ENCODE data around the gene PRKCE.

The PRKCE gene

DNA sequence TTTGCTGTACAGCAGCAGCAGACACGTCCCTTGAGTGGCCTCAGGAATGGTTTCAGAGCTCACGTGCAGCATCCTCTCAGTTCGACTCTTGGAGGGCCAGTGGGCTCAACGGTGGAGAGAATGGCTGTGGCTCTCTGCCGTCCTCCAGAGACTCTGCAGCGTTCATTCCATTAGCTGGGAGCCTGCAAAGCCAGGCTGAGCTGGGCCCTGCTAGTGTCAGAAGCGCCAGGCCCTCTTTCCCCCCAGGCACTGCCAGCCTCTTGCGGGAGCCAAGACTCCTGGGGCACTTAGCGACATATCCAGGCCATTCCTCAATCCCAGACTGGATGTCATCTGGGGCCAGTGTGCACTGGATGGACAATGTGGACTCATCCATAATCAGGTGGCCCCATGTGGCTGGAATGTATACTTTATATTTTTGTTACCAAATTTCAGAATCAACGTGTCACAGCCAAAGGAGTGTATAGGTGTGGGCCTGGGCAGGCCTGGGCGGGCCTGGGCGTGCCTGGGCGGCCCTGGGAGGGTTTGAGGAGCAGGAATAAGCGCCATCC lies 520.6 kb downstream of the PRKCE start:
- Mint-ChIP-seq H3K27ac (no peak overlapping the region), H3K36me3 (ENCODE audit: low read depth) (no peaks in the 10 kb centered on the region), H3K27me3 (ENCODE audit: low read depth) (no peaks in the 10 kb centered on the region), H3K4me3 (no peak overlapping the region), H3K9me3 (no peaks in the 10 kb centered on the region), H3K4me1 (ENCODE audit: low read depth) (peaks cover 12% of the 10 kb centered on the region)
- no peak for DNase-seq (ENCODE audit: low spot score)

DNA sequence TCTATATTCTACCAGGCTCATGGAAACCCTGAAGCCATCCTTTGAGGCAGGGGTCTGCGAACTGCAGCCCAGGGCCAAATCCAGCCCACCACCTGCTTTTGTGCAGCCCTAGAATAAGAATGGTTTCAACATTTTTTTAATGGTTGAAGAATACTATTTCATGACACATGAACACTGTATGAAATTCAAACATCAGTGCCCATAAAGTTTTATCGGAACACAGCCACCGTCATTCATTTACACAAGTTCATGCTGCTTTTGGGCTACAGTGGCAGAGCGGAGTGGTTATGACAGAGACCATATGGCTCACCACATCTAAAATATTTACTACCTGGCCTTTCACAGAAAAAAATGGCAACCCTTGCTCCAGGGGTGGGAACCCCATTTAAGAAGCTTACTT lies 521.6 kb downstream of the PRKCE start:
- Mint-ChIP-seq H3K4me3 (no peak overlapping the region), H3K36me3 (ENCODE audit: low read depth) (no peaks in the 10 kb centered on the region), H3K27ac (no peak overlapping the region), H3K27me3 (ENCODE audit: low read depth) (no peaks in the 10 kb centered on the region), H3K9me3 (no peaks in the 10 kb centered on the region), H3K4me1 (ENCODE audit: low read depth) (peaks cover 17% of the 10 kb centered on the region)
- DNase-seq (ENCODE audit: low spot score), result no peak

DNA sequence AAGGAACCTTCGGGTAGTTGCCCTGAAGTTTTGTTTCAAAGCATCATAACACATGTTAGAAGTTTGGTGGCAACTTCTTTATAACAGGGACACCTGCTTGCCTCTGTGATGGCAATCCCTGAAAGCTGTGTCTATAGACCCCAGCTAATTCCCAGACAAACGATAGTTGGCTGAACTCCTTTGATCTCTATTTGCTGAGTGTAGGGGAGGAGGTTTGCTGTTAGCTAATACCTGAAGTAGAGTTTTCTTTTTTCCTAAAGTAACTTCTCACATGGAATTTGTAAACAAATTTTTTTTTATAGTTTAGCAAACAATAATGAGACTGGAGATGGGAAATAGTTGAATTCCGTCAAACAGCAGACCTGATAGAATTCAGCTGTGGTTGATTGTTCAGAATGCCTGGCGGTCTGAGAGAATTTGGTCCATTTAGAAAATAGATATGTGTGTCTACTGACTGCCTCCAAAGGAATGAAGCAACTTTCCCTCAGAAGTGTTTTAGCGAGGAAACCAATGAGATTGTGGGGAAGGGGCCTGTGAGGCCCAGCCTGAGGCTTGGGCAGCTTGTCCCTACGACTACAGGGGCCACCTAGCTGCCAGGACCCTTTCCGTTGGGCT lies 522.3 kb downstream of the PRKCE start:
- H3K27me3 Mint-ChIP-seq (ENCODE audit: low read depth), result no peaks in the 10 kb centered on the region
- H3K4me1 Mint-ChIP-seq (ENCODE audit: low read depth), result peaks cover 19% of the 10 kb centered on the region
- no peak overlapping the region for H3K27ac Mint-ChIP-seq
- no peaks in the 10 kb centered on the region for H3K9me3 Mint-ChIP-seq
- DNase-seq (ENCODE audit: low spot score), result no peak
- H3K4me3 Mint-ChIP-seq, result no peak overlapping the region
- H3K36me3 Mint-ChIP-seq (ENCODE audit: low read depth), result no peaks in the 10 kb centered on the region

DNA sequence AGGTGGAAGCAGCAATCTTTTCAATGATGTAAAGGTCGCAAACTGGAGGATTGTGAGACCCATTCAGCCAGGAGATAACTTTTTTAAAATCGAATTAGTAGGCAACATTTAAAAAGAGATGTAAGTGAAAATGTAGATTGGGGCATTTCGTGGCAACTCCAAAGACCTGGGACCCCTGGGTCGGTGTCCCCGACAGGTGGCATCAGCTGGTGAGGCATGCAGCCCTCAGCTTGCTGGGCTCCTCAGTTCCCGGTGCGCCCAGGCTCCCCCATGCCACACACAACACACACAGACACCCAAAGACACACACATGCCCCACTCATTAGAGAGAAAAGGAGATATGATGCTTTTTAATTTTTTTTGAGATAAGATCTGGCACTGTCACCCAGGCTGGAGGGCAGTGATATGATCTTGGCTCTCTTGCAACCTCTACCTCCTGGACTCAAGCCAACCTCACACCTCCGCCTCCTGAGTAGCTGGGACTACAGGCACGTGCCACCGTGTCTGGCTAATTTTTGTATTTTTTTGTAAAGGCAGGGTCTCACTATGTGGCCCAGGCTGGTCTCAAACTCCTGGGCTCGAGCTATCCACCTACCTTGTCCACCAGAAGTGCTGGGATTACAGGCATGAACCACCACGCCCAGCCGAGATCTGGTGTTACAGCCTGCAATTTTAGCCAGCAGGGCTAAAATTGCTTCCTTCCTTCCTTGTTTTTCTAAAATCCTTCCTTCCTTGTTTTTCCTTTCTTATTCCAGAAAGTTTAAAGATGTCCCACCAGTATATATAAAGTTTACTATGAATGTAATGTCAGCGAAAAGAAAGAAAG lies 523.1 kb downstream of the PRKCE start:
- Mint-ChIP-seq H3K36me3 (ENCODE audit: low read depth) (no peaks in the 10 kb centered on the region), H3K27me3 (ENCODE audit: low read depth) (no peaks in the 10 kb centered on the region), H3K27ac (no peak overlapping the region), H3K4me3 (no peak overlapping the region), H3K9me3 (no peaks in the 10 kb centered on the region), H3K4me1 (ENCODE audit: low read depth) (peaks cover 27% of the 10 kb centered on the region)
- no peak for DNase-seq (ENCODE audit: low spot score)

DNA sequence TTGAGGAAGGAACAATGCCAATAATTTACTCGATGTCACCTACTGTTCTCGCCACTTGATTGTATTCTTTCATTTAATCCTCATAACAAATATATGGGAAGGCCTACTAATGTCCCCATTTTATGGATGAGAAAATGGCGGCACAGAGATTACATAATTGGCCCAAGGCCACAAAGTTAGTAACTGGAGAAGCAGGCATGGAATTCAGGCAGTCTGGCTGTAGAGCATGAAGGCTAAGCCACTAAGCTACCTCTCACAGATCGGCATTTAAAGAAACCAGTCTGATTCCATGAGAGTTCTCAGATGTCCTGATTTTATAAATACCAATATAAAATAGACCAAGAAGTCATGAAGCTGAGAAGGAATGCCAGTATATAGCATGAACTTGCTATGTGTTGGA lies 523.9 kb downstream of the PRKCE start:
- Mint-ChIP-seq H3K4me3 (no peak overlapping the region), H3K9me3 (no peaks in the 10 kb centered on the region), H3K4me1 (ENCODE audit: low read depth) (peaks cover 32% of the 10 kb centered on the region), H3K27me3 (ENCODE audit: low read depth) (no peaks in the 10 kb centered on the region), H3K27ac (no peak overlapping the region), H3K36me3 (ENCODE audit: low read depth) (no peaks in the 10 kb centered on the region)
- no peak for DNase-seq (ENCODE audit: low spot score)

DNA sequence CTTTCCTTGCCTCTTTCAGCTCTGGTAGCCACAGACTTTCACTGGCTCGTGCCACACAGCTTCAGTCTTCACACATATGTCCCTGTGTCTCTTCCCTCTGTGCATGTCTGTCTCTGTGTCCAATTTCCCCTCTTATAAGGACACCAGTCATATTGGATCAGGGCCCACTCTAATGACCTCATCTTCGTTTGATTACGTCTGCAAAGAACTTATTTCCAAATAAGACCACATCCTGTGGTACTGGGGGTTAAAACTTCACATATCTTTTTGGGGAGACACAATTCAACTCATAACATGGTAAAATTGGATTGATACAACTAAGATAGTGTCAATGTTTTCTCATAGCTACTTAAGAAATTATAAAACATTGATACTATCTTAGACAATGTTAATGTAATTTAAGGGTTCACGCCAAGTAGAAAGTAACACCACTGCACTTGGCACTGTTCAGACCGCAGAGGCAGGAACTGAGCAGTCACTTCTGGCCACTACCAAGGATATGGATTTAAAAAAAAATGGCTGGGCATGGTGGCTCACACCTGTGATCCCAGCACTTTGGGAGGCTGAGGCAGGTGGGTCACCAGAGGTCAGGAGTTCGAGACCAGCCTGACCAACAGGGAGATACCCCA lies 526.1 kb downstream of the PRKCE start:
- DNase-seq (ENCODE audit: low spot score), result no peak
- H3K9me3 Mint-ChIP-seq, result no peaks in the 10 kb centered on the region
- no peak overlapping the region for H3K27ac Mint-ChIP-seq
- H3K36me3 Mint-ChIP-seq (ENCODE audit: low read depth), result no peaks in the 10 kb centered on the region
- peaks cover 32% of the 10 kb centered on the region for H3K4me1 Mint-ChIP-seq (ENCODE audit: low read depth)
- H3K4me3 Mint-ChIP-seq, result no peak overlapping the region
- no peaks in the 10 kb centered on the region for H3K27me3 Mint-ChIP-seq (ENCODE audit: low read depth)

DNA sequence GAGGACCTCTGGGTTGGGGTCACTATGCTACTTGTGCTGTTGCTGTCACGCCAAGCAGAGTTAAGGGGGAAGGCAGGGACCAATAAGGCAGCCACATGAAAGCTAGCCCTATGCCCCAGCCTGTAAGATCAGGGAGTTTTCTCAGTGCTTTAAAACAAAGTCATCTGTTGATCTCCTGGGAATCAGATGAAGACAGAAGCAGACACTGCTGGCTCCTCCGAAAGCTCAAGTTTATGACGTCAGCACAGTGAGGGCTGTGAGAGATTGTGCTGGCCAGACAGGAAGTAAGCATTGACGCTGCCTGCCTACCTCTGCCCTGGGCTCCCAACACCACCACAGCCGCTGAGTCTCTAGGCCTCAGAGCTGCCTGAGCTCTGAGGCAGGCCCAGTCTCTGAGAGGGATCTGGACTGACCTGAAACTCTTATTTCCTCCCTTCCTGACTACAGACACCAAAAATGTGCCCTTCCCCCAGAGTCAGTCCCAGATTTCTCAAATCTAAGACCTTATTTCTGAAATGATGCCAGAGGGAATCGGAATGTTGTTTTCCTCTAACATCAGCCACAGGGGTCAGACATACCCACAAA lies 527.7 kb downstream of the PRKCE start:
- Mint-ChIP-seq H3K27ac (peak overlapping the region; percentile 78), H3K27me3 (ENCODE audit: low read depth) (no peaks in the 10 kb centered on the region), H3K4me3 (peak overlapping the region; percentile 14), H3K9me3 (no peaks in the 10 kb centered on the region), H3K4me1 (ENCODE audit: low read depth) (peaks cover 32% of the 10 kb centered on the region), H3K36me3 (ENCODE audit: low read depth) (no peaks in the 10 kb centered on the region)
- DNase-seq (ENCODE audit: low spot score), result peak; percentile 62

DNA sequence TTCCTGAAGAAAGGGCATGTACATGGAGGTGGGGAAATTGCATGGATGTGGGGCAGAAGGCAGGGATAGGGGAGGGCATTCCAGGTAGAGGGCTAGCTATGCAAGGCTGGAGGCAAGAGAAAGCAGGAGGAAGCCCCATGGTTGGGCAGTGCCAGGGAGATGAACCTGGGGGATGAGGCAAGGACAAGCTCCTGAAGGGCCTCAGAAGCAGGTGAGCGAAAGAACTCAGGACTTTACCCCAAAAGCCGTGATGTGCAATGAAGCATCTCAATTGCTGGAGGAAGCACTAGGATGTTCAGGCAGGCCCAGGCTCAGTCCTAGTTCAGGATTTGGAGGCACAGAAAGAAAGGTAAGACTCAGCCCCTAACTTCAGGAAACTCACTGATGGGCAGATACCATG lies 528.7 kb downstream of the PRKCE start:
- Mint-ChIP-seq H3K27me3 (ENCODE audit: low read depth) (no peaks in the 10 kb centered on the region), H3K36me3 (ENCODE audit: low read depth) (no peaks in the 10 kb centered on the region), H3K27ac (no peak overlapping the region), H3K4me1 (ENCODE audit: low read depth) (peaks cover 27% of the 10 kb centered on the region), H3K4me3 (no peak overlapping the region), H3K9me3 (no peaks in the 10 kb centered on the region)
- no peak for DNase-seq (ENCODE audit: low spot score)

DNA sequence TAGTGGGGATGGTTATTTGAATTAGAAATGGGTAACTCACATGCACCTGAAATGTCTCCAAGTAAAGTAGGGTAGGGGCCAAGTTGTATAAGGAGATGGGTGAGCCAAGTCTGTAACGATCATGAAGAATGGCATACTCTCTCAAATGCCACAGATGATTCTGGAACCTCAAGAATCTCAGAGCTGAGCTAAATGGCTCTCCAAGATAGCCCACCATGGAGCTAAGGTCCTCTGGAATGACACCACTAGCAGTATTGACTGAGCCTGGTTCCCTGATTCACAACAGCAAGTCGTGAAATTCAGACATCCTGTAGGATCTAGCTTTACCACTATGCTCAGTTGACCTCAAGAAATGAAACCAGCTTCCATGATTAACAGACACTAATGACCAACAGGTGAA lies 529.8 kb downstream of the PRKCE start:
- no peaks in the 10 kb centered on the region for H3K27me3 Mint-ChIP-seq (ENCODE audit: low read depth)
- H3K36me3 Mint-ChIP-seq (ENCODE audit: low read depth), result peaks cover 1% of the 10 kb centered on the region
- no peaks in the 10 kb centered on the region for H3K9me3 Mint-ChIP-seq

DNA sequence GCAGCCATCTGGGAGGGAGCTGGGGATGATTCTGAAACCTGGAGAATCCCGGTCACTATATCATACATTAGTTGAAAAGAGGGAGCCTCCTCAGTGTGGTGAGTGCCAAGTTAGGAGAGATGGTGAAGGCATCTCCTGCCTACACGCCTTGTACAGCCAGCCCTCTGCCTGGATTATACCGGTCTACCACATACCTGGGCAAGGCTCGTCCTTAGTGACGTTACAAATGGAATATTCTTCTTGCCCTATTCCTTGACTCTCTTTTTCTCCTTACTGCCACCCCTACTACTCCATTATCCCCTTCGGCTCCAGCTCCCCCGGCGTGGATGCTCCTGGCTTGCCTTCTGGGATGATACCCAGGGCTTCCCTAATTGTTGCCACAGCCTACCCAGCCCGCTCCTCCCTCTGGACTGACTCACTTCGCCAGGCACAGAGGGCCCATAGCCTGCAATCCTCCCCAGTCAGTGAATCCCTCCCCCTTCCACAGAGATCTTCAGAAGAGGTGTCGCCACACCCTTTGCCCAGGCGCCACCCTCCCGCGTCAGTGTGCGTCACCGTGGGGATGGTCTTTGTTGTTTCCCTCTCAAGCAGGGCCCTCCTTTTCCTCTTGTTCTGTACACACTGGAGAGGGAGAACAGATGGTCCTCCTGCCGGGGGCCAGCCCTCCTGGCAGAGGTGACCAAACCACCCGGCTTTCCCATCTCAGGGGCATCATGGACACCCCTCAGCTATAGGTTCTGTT lies 530.5 kb downstream of the PRKCE start:
- Mint-ChIP-seq H3K27ac (no peak overlapping the region), H3K36me3 (ENCODE audit: low read depth) (peaks cover 1% of the 10 kb centered on the region), H3K9me3 (no peaks in the 10 kb centered on the region), H3K4me3 (no peak overlapping the region), H3K4me1 (ENCODE audit: low read depth) (peaks cover 22% of the 10 kb centered on the region), H3K27me3 (ENCODE audit: low read depth) (no peaks in the 10 kb centered on the region)
- no peak for DNase-seq (ENCODE audit: low spot score)

More for the DNA sequence above, 529.8 kb downstream of the PRKCE start:
- H3K27ac Mint-ChIP-seq, result no peak overlapping the region
- peaks cover 20% of the 10 kb centered on the region for H3K4me1 Mint-ChIP-seq (ENCODE audit: low read depth)
- H3K4me3 Mint-ChIP-seq, result no peak overlapping the region
- no peak for DNase-seq (ENCODE audit: low spot score)

DNA sequence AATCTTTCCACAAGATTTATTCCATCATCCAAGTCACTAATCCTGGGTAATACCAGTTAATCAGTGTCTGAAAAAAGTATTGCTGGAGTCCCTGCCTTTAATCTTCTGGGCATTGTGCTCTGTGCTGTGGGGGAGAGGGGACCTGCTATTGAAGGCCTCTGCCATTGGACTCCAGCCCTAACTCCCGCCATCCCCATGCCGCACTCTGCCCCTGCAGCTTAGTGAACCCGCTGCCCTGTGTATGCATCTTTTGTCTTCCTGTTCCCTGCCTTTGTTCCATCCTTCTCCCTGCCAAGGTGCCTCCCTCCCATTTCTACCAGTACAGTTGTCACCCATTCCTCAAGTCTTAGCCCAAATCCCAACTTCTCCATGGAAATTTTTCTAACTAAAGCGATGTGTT lies 532.0 kb downstream of the PRKCE start:
- no peak overlapping the region for H3K27ac Mint-ChIP-seq
- H3K36me3 Mint-ChIP-seq (ENCODE audit: low read depth), result peaks cover 1% of the 10 kb centered on the region
- no peak for DNase-seq (ENCODE audit: low spot score)
- H3K4me1 Mint-ChIP-seq (ENCODE audit: low read depth), result peaks cover 28% of the 10 kb centered on the region
- H3K9me3 Mint-ChIP-seq, result no peaks in the 10 kb centered on the region
- H3K4me3 Mint-ChIP-seq, result no peak overlapping the region
- H3K27me3 Mint-ChIP-seq (ENCODE audit: low read depth), result no peaks in the 10 kb centered on the region

DNA sequence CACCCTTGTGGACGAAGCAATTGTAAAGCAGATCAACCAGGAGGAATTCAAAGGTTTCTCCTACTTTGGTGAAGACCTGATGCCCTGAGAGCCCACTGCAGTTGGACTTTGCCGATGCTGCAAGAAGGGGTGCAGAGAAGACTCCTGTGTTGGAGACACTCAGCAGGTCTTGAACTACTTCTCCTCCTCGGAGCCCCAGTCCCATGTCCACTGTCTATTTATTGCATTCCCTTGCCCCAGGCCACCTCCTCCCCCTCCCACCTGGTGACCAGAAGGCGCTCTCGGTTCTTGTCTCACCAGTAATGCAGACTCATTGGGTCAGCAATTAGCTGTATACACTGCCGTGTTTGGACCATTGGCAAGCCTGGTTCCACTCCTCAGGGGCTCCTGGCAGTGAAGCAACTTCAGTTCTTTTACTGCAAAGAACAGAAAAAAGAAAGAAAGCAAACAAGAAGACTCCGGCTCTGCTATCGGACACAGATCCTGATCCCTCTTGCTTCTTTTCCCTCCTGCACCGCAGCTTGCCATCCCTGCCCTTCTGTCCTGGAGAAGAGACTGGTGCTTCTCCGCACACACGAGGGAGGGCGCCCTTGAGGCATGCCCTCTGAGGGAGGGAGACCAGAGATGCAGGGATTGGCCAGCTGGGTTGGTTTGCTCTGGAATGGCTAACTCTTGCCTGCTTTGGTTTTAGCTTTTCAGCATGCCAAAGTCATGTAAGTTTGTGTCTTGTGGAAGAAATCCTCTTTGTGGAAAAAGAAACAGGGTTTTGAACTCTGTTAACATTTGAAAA lies 533.5 kb downstream of the PRKCE start:
- Mint-ChIP-seq H3K4me3 (no peak overlapping the region), H3K36me3 (ENCODE audit: low read depth) (peaks cover 1% of the 10 kb centered on the region), H3K4me1 (ENCODE audit: low read depth) (peaks cover 17% of the 10 kb centered on the region), H3K27ac (no peak overlapping the region), H3K27me3 (ENCODE audit: low read depth) (no peaks in the 10 kb centered on the region), H3K9me3 (no peaks in the 10 kb centered on the region)
- DNase-seq (ENCODE audit: low spot score), result no peak

DNA sequence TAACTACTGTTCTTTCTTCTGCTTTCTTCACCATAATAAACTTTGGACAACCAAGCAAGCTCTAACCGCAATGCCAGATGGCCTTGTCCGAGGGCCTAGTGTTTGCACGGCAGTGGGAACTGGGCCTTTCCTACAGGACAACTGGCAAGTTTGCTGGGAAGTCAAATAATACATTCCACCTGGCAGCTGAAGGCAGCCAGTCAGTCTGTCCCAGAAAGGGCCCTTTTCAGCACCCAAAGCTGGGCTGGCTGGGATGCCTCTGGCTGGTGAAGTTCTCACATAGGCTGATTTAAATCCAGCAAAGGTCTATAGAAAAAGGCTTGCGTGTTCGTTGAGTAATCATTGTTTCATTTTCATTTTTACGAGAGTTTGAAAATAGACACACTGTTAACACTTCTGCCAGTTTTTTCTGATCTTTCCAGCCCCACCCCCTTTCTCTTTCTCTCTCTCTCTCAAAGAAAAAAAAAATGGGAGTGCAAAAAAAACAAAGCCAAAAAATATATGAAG lies 535.7 kb downstream of the PRKCE start:
- Mint-ChIP-seq H3K27me3 (ENCODE audit: low read depth) (no peaks in the 10 kb centered on the region), H3K4me3 (peak overlapping the region; percentile 82), H3K36me3 (ENCODE audit: low read depth) (peaks cover 1% of the 10 kb centered on the region), H3K27ac (peak overlapping the region; percentile 95), H3K4me1 (ENCODE audit: low read depth) (peaks cover 15% of the 10 kb centered on the region), H3K9me3 (no peaks in the 10 kb centered on the region)
- peak; percentile 39 for DNase-seq (ENCODE audit: low spot score)
